ENCODE results near the gene CMIP.

CMIP gene

GRCh38 chr16:81572386-81573144, 128.0 kb downstream of the CMIP start:
- DNase-seq (ENCODE audit: extremely low read depth, insufficient read length), result no peak
- H3K27me3 ChIP-seq (replicated peaks; ENCODE audit: control insufficient read depth, insufficient read depth, low read length), result no peaks in the 10 kb centered on the region
- TF ChIP-seq CTCF (IDR thresholded peaks at IDR 0.05; ENCODE audit: insufficient read depth, low read length, poor library complexity, severe bottlenecking), result no peak
- no peak overlapping the region for H3K4me3 ChIP-seq (replicated peaks; ENCODE audit: low read depth, low read length)
- no peaks in the 10 kb centered on the region for H3K36me3 ChIP-seq (ENCODE audit: control insufficient read depth, insufficient read depth, low read length)

GRCh38 chr16:81573533-81574020, 129.0 kb downstream of the CMIP start:
- no peak for DNase-seq (ENCODE audit: extremely low read depth, insufficient read length)
- no peak for TF ChIP-seq CTCF (IDR thresholded peaks at IDR 0.05; ENCODE audit: insufficient read depth, low read length, poor library complexity, severe bottlenecking)
- Histone ChIP-seq H3K4me3 (replicated peaks; ENCODE audit: low read depth, low read length) (no peak overlapping the region), H3K36me3 (ENCODE audit: control insufficient read depth, insufficient read depth, low read length) (no peaks in the 10 kb centered on the region), H3K27me3 (replicated peaks; ENCODE audit: control insufficient read depth, insufficient read depth, low read length) (no peaks in the 10 kb centered on the region)

- no peak for TF ChIP-seq CTCF (IDR thresholded peaks at IDR 0.05; ENCODE audit: insufficient read depth, low read length, poor library complexity, severe bottlenecking)
Observed at GRCh38 chr16:81574168-81574567, 129.6 kb downstream of the CMIP start.

GRCh38 chr16:81575307-81575706, 130.7 kb downstream of the CMIP start:
- H3K36me3 ChIP-seq (ENCODE audit: control insufficient read depth, insufficient read depth, low read length), result no peaks in the 10 kb centered on the region
- no peak for DNase-seq (ENCODE audit: extremely low read depth, insufficient read length)
- H3K27me3 ChIP-seq (replicated peaks; ENCODE audit: control insufficient read depth, insufficient read depth, low read length), result no peaks in the 10 kb centered on the region
- no peak overlapping the region for H3K4me3 ChIP-seq (replicated peaks; ENCODE audit: low read depth, low read length)
- TF ChIP-seq CTCF (IDR thresholded peaks at IDR 0.05; ENCODE audit: insufficient read depth, low read length, poor library complexity, severe bottlenecking), result no peak

More at GRCh38 chr16:81574168-81574567, 129.6 kb downstream of the CMIP start:
- no peak for DNase-seq (ENCODE audit: extremely low read depth, insufficient read length)
- H3K36me3 ChIP-seq (ENCODE audit: control insufficient read depth, insufficient read depth, low read length), result no peaks in the 10 kb centered on the region
- H3K4me3 ChIP-seq (replicated peaks; ENCODE audit: low read depth, low read length), result no peak overlapping the region
- no peaks in the 10 kb centered on the region for H3K27me3 ChIP-seq (replicated peaks; ENCODE audit: control insufficient read depth, insufficient read depth, low read length)

GRCh38 chr16:81575834-81576233, 131.2 kb downstream of the CMIP start:
- Histone ChIP-seq H3K27me3 (replicated peaks; ENCODE audit: control insufficient read depth, insufficient read depth, low read length) (no peaks in the 10 kb centered on the region), H3K4me3 (replicated peaks; ENCODE audit: low read depth, low read length) (no peak overlapping the region), H3K36me3 (ENCODE audit: control insufficient read depth, insufficient read depth, low read length) (no peaks in the 10 kb centered on the region)
- no peak for DNase-seq (ENCODE audit: extremely low read depth, insufficient read length)
- no peak for TF ChIP-seq CTCF (IDR thresholded peaks at IDR 0.05; ENCODE audit: insufficient read depth, low read length, poor library complexity, severe bottlenecking)

All from GM06990 (cell line).